D721Med (cell line): ENCODE data around the gene TSPEAR.

Experiments
- DNase-seq: peaks from one replicate; pipeline ENCODE4 v3.0.0; 2011; ENCODE audit warnings: low spot score; ENCODE audit not compliant: insufficient read length
- FAIRE-seq: peaks from 2 replicates; lab custom pipeline; 2011; peaks lifted over from hg19 to GRCh38; lab: Jason Lieb, UNC
- TF ChIP-seq, protein P1 (sequence below): IDR thresholded peaks from 2 replicates; pipeline ENCODE4 v1.5.1; 2012; ENCODE audit warnings: mild to moderate bottlenecking, control low read depth; ENCODE audit not compliant: insufficient read depth; ENCODE audit errors: missing control alignments

TSPEAR gene

GRCh38 chr21:44617071-44617501, 94.3 kb downstream of the TSPEAR start:
- TF ChIP-seq, protein P1, sequence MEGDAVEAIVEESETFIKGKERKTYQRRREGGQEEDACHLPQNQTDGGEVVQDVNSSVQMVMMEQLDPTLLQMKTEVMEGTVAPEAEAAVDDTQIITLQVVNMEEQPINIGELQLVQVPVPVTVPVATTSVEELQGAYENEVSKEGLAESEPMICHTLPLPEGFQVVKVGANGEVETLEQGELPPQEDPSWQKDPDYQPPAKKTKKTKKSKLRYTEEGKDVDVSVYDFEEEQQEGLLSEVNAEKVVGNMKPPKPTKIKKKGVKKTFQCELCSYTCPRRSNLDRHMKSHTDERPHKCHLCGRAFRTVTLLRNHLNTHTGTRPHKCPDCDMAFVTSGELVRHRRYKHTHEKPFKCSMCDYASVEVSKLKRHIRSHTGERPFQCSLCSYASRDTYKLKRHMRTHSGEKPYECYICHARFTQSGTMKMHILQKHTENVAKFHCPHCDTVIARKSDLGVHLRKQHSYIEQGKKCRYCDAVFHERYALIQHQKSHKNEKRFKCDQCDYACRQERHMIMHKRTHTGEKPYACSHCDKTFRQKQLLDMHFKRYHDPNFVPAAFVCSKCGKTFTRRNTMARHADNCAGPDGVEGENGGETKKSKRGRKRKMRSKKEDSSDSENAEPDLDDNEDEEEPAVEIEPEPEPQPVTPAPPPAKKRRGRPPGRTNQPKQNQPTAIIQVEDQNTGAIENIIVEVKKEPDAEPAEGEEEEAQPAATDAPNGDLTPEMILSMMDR, result no peak
- FAIRE-seq (no peak), DNase-seq (no peak)

GRCh38 chr21:44616591-44616926, 94.8 kb downstream of the TSPEAR start:
- FAIRE-seq (no peak), DNase-seq (no peak)
- TF ChIP-seq, protein P1, result no peak

- FAIRE-seq (no peak), DNase-seq (no peak)
- TF ChIP-seq, protein P1, result no peak
Observed at GRCh38 chr21:44615911-44616590, 95.3 kb downstream of the TSPEAR start.

DNA sequence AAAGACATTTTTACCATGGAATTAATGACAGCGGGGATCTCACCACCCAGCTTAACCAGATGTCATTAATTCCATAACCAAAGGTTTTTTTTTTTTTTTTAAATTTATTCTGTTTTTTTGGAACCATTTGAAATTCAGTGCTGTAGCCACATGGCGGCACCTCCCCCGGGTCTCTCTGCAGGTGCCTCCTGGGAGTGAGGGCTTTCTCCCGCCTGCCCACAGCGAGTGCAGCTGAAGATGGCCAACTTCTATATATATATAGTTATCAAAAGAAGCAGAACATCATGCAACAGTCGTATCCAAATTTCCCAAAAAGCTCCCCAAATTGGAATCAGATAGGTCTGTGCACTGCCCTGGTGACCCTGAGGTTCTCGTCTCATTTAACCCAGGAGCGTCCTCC, 95.9 kb downstream of the TSPEAR start:
- TF ChIP-seq, protein P1, result no peak
- FAIRE-seq, result no peak
- DNase-seq, result no peak

- TF ChIP-seq, protein P1, result no peak
- FAIRE-seq (no peak), DNase-seq (no peak)
Observed at GRCh38 chr21:44614961-44615391, 96.4 kb downstream of the TSPEAR start.

GRCh38 chr21:44614161-44614631, 97.2 kb downstream of the TSPEAR start:
- TF ChIP-seq, protein P1, result no peak
- DNase-seq (no peak), FAIRE-seq (no peak)
